Neural progenitor cell (in vitro differentiated cells): Measurements from ENCODE around the gene KAZN.

Experiments
- EZH2 ChIP-seq: fragments of 200-600 bp; sonication (generic); IDR thresholded peaks from 2 replicates; pipeline ENCODE4 v1.6.1; 2017; ENCODE audit warnings: antibody characterized with exemption, mild to moderate bottlenecking, moderate library complexity
- EZH2phosphoT487 ChIP-seq: fragments of 200-600 bp; sonication (generic); IDR thresholded peaks from 2 replicates; pipeline ENCODE4 v1.6.1; 2017; ENCODE audit warnings: antibody characterized with exemption
- TF ChIP-seq, protein P1 (sequence below): fragments of 200-600 bp; sonication (generic); IDR thresholded peaks from 2 replicates; pipeline ENCODE4 v1.5.1; 2017; ENCODE audit warnings: antibody characterized with exemption, mild to moderate bottlenecking

DNA sequence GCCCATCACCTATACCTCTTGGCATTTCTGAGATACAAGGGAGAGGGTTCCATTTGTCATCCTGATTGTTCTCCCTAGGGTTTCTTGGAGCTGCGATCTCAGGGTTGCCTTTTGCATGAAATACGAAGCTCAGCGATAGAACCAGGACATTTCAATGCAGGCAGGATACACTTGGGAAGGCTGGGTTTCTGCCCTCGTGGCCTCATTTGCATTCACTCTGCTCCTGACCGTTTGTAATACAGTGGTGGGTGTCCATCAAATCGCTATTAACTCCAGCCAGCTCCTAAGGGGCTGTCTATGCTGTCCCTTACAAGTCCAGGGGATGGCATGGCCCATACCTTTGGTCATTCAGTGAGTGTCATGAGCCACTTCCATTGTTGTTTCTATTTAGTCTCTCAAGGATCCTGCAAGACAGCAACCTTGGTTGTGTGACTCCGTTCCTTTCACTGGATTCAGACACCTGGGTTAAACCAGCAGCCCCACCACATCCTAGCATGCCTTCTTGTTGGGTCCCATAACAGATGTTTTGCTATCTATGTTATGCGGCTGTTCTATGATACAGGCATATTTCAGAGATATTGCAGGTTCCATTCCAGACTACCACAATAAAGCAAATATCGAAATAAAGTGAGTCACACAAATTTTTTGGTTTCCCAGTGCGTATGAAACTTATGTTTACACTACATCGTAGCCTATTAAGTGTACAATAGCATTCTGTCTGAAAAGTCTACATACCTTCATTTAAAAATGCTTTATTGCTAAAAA, 18.3 kb downstream of the KAZN start:
- TF ChIP-seq, protein P1, sequence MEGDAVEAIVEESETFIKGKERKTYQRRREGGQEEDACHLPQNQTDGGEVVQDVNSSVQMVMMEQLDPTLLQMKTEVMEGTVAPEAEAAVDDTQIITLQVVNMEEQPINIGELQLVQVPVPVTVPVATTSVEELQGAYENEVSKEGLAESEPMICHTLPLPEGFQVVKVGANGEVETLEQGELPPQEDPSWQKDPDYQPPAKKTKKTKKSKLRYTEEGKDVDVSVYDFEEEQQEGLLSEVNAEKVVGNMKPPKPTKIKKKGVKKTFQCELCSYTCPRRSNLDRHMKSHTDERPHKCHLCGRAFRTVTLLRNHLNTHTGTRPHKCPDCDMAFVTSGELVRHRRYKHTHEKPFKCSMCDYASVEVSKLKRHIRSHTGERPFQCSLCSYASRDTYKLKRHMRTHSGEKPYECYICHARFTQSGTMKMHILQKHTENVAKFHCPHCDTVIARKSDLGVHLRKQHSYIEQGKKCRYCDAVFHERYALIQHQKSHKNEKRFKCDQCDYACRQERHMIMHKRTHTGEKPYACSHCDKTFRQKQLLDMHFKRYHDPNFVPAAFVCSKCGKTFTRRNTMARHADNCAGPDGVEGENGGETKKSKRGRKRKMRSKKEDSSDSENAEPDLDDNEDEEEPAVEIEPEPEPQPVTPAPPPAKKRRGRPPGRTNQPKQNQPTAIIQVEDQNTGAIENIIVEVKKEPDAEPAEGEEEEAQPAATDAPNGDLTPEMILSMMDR: no peak
- TF ChIP-seq EZH2 (no peak), EZH2phosphoT487 (no peak)
